A549 (cell line): ENCODE data around the gene ANKRD13C. TPM values are rescaled to one million over a fixed set of nuclear protein-coding genes. Genes with fewer than 3 reads are reported as not detected.
"Not testable (repeated sequence)": the region's sequence is repeated elsewhere in the genome, so short reads cannot be mapped to it uniquely, and the experiment has no call there.

ENCODE experiments used
- ATAC-seq, 2 experiments: fragments of 200-7000 bp in 1 of 2; fragments of >200 bp in 1 of 2; cut with Nextera tagmentation in 1 of 2; cut with Tn5 transposase in 1 of 2; 3 replicates each; pipeline versions ENCODE4 v1.8.0 to v1.9.1; 2018 to 2020; ENCODE audit warnings: mild to moderate bottlenecking in 1 of 2, moderate library complexity in 1 of 2
- CTCF ChIA-PET: fragments of 300-600 bp; sonication (Branson Sonifier 250); formaldehyde crosslinking; extraction: SDS; loops from one replicate; lab custom pipeline; 2021; ENCODE audit warnings: antibody characterized with exemption, inconsistent platforms; lab: Yijun Ruan, JAX
- POLR2A ChIA-PET: fragments of 350-600 bp; formaldehyde crosslinking; extraction: SDS; loops from one replicate; lab custom pipeline; 2021; ENCODE audit warnings: antibody characterized with exemption, inconsistent platforms; lab: Yijun Ruan, JAX
- DNase-seq, 2 experiments: peaks; one replicate each; pipeline versions ENCODE4 v3.0.0 to v3.0.0-alpha.2; 2011 to 2016; ENCODE audit warnings: low read depth in 1 of 2, low spot score in 1 of 2
- FAIRE-seq: peaks from 2 replicates; lab custom pipeline; 2011; peaks lifted over from hg19 to GRCh38; lab: Jason Lieb, UNC
- H3K27ac ChIP-seq, 2 experiments: fragments of >200 bp; sonication (Bioruptor Twin); formaldehyde crosslinking; 3 replicates each; pipeline ENCODE4 v1.5.1; 2016 to 2017
- H3K4me1 ChIP-seq: fragments of >200 bp; sonication (Bioruptor Twin); formaldehyde crosslinking; 3 replicates; pipeline ENCODE4 v1.6.1; 2016
- H3K4me2 ChIP-seq: fragments of >200 bp; sonication (Bioruptor Twin); formaldehyde crosslinking; 3 replicates; pipeline ENCODE4 v1.6.1; 2016
- H3K4me3 ChIP-seq: fragments of >200 bp; sonication (Bioruptor Twin); formaldehyde crosslinking; 3 replicates; pipeline ENCODE4 v1.5.1; 2016
- H3K9me3 ChIP-seq: fragments of >200 bp; sonication (Bioruptor Twin); formaldehyde crosslinking; 3 replicates; pipeline ENCODE4 v1.6.1; 2016
- ATOH8 ChIP-seq: fragments of 250-450 bp; sonication (Bioruptor Pico); IDR thresholded peaks from 2 replicates; pipeline ENCODE4 v1.5.0; 2020; ENCODE audit warnings: low read depth, mild to moderate bottlenecking, moderate library complexity
- CBX2 ChIP-seq: fragments of 200-600 bp; sonication (generic); IDR thresholded peaks from 2 replicates; pipeline ENCODE4 v1.6.1; 2016; ENCODE audit warnings: low read depth, mild to moderate bottlenecking, borderline replicate concordance
- CBX8 ChIP-seq: fragments of 200-600 bp; sonication (generic); IDR thresholded peaks from 2 replicates; pipeline ENCODE4 v1.6.1; 2016
- CEBPB ChIP-seq, 2 experiments: fragments of >200 bp in 1 of 2; sonication (Bioruptor Twin) in 1 of 2; formaldehyde crosslinking in 1 of 2; IDR thresholded peaks; 2 replicates each; pipeline ENCODE4 v1.6.1; 2012 to 2016
- CHD2 ChIP-seq: fragments of 150-350 bp; IDR thresholded peaks from 2 replicates; pipeline ENCODE4 v1.6.1; 2014; ENCODE audit warnings: low read length; ENCODE audit not compliant: partially characterized antibody
- E2F6 ChIP-seq: IDR thresholded peaks from 2 replicates; pipeline ENCODE4 v1.6.1; 2012; ENCODE audit warnings: low read depth, borderline replicate concordance
- ESRRA ChIP-seq: fragments of 150-350 bp; IDR thresholded peaks from 2 replicates; pipeline ENCODE4 v1.6.1; 2014; ENCODE audit warnings: mild to moderate bottlenecking, low read length, borderline replicate concordance
- GATA3 ChIP-seq: IDR thresholded peaks from 2 replicates; pipeline ENCODE4 v1.6.1; 2012; ENCODE audit warnings: borderline replicate concordance
- HMGXB4 ChIP-seq: fragments of 250-450 bp; sonication (Bioruptor Pico); IDR thresholded peaks from 2 replicates; pipeline ENCODE4 v1.5.0; 2021; ENCODE audit warnings: mild to moderate bottlenecking, moderate library complexity, borderline replicate concordance
- HOXA7 ChIP-seq: fragments of 250-450 bp; sonication (Bioruptor Pico); IDR thresholded peaks from 2 replicates; pipeline ENCODE4 v1.5.0; 2020; ENCODE audit warnings: mild to moderate bottlenecking, moderate library complexity
- HOXB13 ChIP-seq: fragments of 250-450 bp; sonication (Bioruptor Pico); IDR thresholded peaks from 2 replicates; pipeline ENCODE4 v1.5.0; 2020; ENCODE audit warnings: low read depth, mild to moderate bottlenecking, moderate library complexity
- JUN ChIP-seq, 2 experiments: fragments of >200 bp; sonication (Bioruptor Twin); formaldehyde crosslinking; IDR thresholded peaks; 2 replicates in 1 of 2; 3 replicates in 1 of 2; pipeline ENCODE4 v1.6.1; 2016 to 2017
- MAFK ChIP-seq: fragments of 450-650 bp; IDR thresholded peaks from 2 replicates; pipeline ENCODE4 v1.6.1; 2014; ENCODE audit not compliant: partially characterized antibody
- MAZ ChIP-seq: fragments of 150-350 bp; IDR thresholded peaks from 2 replicates; pipeline ENCODE4 v1.6.1; 2014; ENCODE audit warnings: antibody characterized with exemption, low read depth, low read length, borderline replicate concordance
- NR3C1 ChIP-seq: fragments of >200 bp; sonication (Bioruptor Twin); formaldehyde crosslinking; IDR thresholded peaks from 3 replicates; pipeline ENCODE4 v1.6.1; 2017
- RARB ChIP-seq: fragments of 250-450 bp; sonication (Bioruptor Pico); IDR thresholded peaks from 2 replicates; pipeline ENCODE4 v1.8.0; 2021; ENCODE audit warnings: mild to moderate bottlenecking, moderate library complexity
- RCOR1 ChIP-seq: fragments of 150-350 bp; IDR thresholded peaks from 2 replicates; pipeline ENCODE4 v1.6.1; 2014; ENCODE audit warnings: antibody characterized with exemption, low read length, low read depth
- SREBF2 ChIP-seq: fragments of 450-650 bp; IDR thresholded peaks from 2 replicates; pipeline ENCODE4 v1.6.1; 2014; ENCODE audit warnings: mild to moderate bottlenecking, moderate library complexity
- TFCP2L1 ChIP-seq: fragments of 250-450 bp; sonication (Bioruptor Pico); IDR thresholded peaks from 2 replicates; pipeline ENCODE4 v1.5.0; 2021; ENCODE audit warnings: mild to moderate bottlenecking
- ZC3H11A ChIP-seq: fragments of 450-650 bp; IDR thresholded peaks from 2 replicates; pipeline ENCODE4 v1.6.1; 2014; ENCODE audit warnings: antibody characterized with exemption, mild to moderate bottlenecking
- WGBS: methylation state at CpG from one replicate; pipeline ENCODE4 v1.1.6; 2017; ENCODE audit errors: missing lambda C conversion rate; 5-methylcytosine and 5-hydroxymethylcytosine counted together
- polyA plus RNA-seq, 4 experiments: library from polyadenylated mRNA; depleted of rRNA in 3 of 4; stranded (reverse); fragments of >200 nt; fragmentation: RNase III in 1 of 4; extraction: RNeasy Plus Mini Kit Qiagen cat#74134 plus additional on column Dnase treatment in 1 of 4; gene quantifications; 2 replicates in 3 of 4; 3 replicates in 1 of 4; pipeline ENCODE4 v1.2.3, GENCODE V29; 2011 to 2017

Gene ANKRD13C
- polyA plus RNA-seq, 2 of the 4 experiments (the other 2 are of a cell fraction) = 8.1 to 12.5 TPM

- 70% methylated on average over 4 of the region's 4 CpGs for WGBS
- H3K4me1 ChIP-seq, DNase-seq, POLR2A ChIA-PET, FAIRE-seq, CTCF ChIA-PET, ATAC-seq, H3K4me3 ChIP-seq, H3K9me3 ChIP-seq, H3K27ac ChIP-seq, H3K4me2 ChIP-seq: not testable (repeated sequence)
These were observed 12.0 kb upstream of the ANKRD13C start for GRCh38 chr1:70366425-70366952.

- Histone ChIP-seq H3K4me2 (no peak overlapping the region), H3K4me3 (no peak overlapping the region), H3K27ac (no peak overlapping the region), H3K4me1 (no peaks in the 10 kb centered on the region), H3K9me3 (no peaks in the 10 kb centered on the region)
- ATAC-seq (no peak), FAIRE-seq (no peak), DNase-seq (no peak)
- TF ChIP-seq SREBF2 = no peak
- TF ChIP-seq CBX8 = no peak
- TF ChIP-seq TFCP2L1 = no peak
- ChIA-PET POLR2A (no interaction called here), CTCF (no interaction called here)
- WGBS = 76% methylated on average over 3 of the region's 3 CpGs
These were observed 9.9 kb upstream of the ANKRD13C start for GRCh38 chr1:70364439-70364838.

GRCh38 chr1:70361727-70362398 is 7.3 kb upstream of the ANKRD13C start:
- DNase-seq = peak in 1 of 2 experiments; percentile 3
- CTCF ChIA-PET = interaction anchor here (0.6 kb wide), 1 partner anchor 47 kb away, joined by 3 read pairs; no protein-coding TSS in a partner anchor
- ATAC-seq = no peak

GRCh38 chr1:70360321-70360720 is 5.8 kb upstream of the ANKRD13C start:
- DNase-seq (peak in 1 of 2 experiments; percentile 18), ATAC-seq (peak in 1 of 2 experiments; percentile 56; a peak in 3 of 6 replicates), FAIRE-seq (no peak)
- ChIA-PET CTCF (no interaction called here), POLR2A (no interaction called here)
- 84% methylated on average over 5 of the region's 5 CpGs for WGBS
- Histone ChIP-seq H3K4me3 (no peak overlapping the region), H3K9me3 (no peaks in the 10 kb centered on the region), H3K27ac (no peak overlapping the region), H3K4me1 (peaks cover 4% of the 10 kb centered on the region; the same call in 2 of the 3 replicates), H3K4me2 (no peak overlapping the region)
- TF ChIP-seq ATOH8 (CRISPR knock-in tag) (no peak), JUN (IDR thresholded peaks at IDR 0.05) (no peak)

More at GRCh38 chr1:70361727-70362398, 7.3 kb upstream of the ANKRD13C start:
- TF ChIP-seq GATA3 = no peak
- TF ChIP-seq MAFK = peak; percentile 50
- Histone ChIP-seq H3K4me3 (no peak overlapping the region), H3K4me2 (no peak overlapping the region), H3K9me3 (no peaks in the 10 kb centered on the region), H3K27ac (no peak overlapping the region), H3K4me1 (no peaks in the 10 kb centered on the region)
- 84% methylated on average over 3 of the region's 3 CpGs for WGBS
- POLR2A ChIA-PET = no interaction called here
- no peak for FAIRE-seq

GRCh38 chr1:70358921-70359564 is 4.5 kb upstream of the ANKRD13C start:
- DNase-seq = no peak
- no peak overlapping the region for H3K4me2 ChIP-seq
- ChIA-PET POLR2A (no interaction called here), CTCF (no interaction called here)
- no peak for TF ChIP-seq ESRRA
- TF ChIP-seq NR3C1 = no peak
- no peak for TF ChIP-seq E2F6
- TF ChIP-seq MAZ = no peak
- TF ChIP-seq HMGXB4 = no peak
- no peak for TF ChIP-seq GATA3
- no peak for TF ChIP-seq CHD2
- no peak for TF ChIP-seq CBX2
- no peak for TF ChIP-seq RARB (CRISPR knock-in tag)
- TF ChIP-seq HOXA7 = no peak
- TF ChIP-seq RCOR1 = no peak
- no peak for TF ChIP-seq CEBPB (IDR thresholded peaks at IDR 0.05)
- no peak for TF ChIP-seq ZC3H11A
- no peak for TF ChIP-seq HOXB13
- FAIRE-seq = no peak
- no peak overlapping the region for H3K4me3 ChIP-seq
- ATAC-seq = no peak
- H3K27ac ChIP-seq = no peak overlapping the region
- H3K9me3 ChIP-seq = no peaks in the 10 kb centered on the region
- 89% methylated on average over 7 of the region's 7 CpGs for WGBS
- H3K4me1 ChIP-seq = peaks cover 6% of the 10 kb centered on the region; the same call in 2 of the 3 replicates
